ENCODE results near the gene SCFD2. TPM values are rescaled to one million over a fixed set of nuclear protein-coding genes. Genes with fewer than 3 reads are reported as not detected.

The SCFD2 gene
- total and polyA plus RNA-seq, 4 donors = 5.2 to 28.7 (median 16.4) TPM

DNA sequence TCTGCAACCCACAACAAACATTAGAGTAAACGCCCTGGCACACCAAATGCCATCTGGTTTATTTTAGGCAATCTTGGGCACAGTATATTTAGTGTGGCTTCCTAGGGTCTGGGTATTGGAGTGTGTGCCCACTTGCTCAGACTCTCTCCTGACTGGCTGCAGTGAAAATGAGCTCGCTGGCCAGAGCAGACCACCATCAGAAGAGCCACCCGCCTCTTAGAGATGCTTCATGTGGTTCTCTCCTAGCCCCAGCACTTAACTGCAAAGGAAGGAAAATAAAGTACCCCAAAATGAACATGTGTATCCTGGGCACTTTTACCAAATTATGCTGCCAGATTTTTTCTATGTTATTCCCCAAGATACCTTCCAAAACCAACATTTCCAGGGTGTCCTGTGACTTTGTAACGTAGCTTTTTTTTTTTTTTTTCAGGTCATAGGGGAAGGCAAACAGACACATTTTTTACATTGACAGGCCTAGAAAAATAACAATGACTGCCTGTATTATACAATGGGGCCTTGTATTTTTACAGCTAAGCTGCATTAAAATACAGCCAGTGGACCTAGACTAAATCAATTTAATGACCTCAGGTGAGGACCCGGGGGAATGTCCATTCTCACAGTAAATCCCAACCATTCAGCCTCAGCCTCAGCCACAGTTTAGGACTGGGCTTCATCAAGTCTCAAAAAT is 310.0 kb downstream of the SCFD2 start:
- H3K27me3 ChIP-seq (ENCODE audit: control insufficient read depth in 3 of 3, insufficient read depth in 3 of 3, low read length in 2 of 3) = no peaks in the 10 kb centered on the region
- H3K36me3 ChIP-seq (ENCODE audit: control insufficient read depth in 4 of 4, insufficient read depth in 4 of 4, low read length in 4 of 4) = no peaks in the 10 kb centered on the region
- TF ChIP-seq, protein P1, sequence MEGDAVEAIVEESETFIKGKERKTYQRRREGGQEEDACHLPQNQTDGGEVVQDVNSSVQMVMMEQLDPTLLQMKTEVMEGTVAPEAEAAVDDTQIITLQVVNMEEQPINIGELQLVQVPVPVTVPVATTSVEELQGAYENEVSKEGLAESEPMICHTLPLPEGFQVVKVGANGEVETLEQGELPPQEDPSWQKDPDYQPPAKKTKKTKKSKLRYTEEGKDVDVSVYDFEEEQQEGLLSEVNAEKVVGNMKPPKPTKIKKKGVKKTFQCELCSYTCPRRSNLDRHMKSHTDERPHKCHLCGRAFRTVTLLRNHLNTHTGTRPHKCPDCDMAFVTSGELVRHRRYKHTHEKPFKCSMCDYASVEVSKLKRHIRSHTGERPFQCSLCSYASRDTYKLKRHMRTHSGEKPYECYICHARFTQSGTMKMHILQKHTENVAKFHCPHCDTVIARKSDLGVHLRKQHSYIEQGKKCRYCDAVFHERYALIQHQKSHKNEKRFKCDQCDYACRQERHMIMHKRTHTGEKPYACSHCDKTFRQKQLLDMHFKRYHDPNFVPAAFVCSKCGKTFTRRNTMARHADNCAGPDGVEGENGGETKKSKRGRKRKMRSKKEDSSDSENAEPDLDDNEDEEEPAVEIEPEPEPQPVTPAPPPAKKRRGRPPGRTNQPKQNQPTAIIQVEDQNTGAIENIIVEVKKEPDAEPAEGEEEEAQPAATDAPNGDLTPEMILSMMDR (IDR thresholded peaks at IDR 0.05; ENCODE audit: control extremely low read depth, extremely low read depth) = no peak
- 86 to 91% methylated on average over 5 of the region's 5 CpGs for WGBS, 2 donors
- DNase-seq = no peak
- H3K9me3 ChIP-seq (ENCODE audit: control insufficient read depth in 4 of 4, insufficient read depth in 3 of 4, low read length in 3 of 4) = no peaks in the 10 kb centered on the region
- no peak overlapping the region for H3K9ac ChIP-seq (ENCODE audit: insufficient read depth in 1 of 2, low read length in 2 of 2)
- ATAC-seq (ENCODE audit: insufficient read depth, low FRiP score) = no peak
- H3K4me1 ChIP-seq (ENCODE audit: control insufficient read depth in 5 of 5, insufficient read depth in 5 of 5, low read length in 5 of 5) = peaks cover 0 to 4% (median 0%) of the 10 kb centered on the region in 5 donors
- H3K4me3 ChIP-seq = no peak overlapping the region
- H3K27ac ChIP-seq (ENCODE audit: low read depth in 1 of 2, low read length in 1 of 2) = no peak overlapping the region

DNA sequence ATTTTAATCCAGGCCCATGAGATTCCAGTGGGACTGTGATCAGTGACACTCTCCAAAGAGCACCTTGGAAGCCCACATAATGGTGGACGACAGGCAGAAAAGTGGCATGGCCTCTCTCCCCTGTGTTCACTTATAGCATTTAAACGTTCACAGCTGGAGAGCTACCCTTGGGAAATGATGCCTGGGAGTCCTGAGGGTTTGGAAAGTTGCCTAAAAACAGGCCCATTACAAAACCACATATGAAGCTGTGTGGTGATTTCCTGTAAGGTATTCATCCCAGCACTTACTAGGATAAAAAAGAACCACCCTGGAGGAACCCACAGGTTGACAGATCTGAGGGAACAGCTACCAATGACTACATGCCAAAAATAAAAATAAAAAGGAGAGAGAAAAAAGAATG is 310.6 kb downstream of the SCFD2 start:
- Histone ChIP-seq H3K27me3 (ENCODE audit: control insufficient read depth in 3 of 3, insufficient read depth in 3 of 3, low read length in 2 of 3) (no peaks in the 10 kb centered on the region), H3K9me3 (ENCODE audit: control insufficient read depth in 4 of 4, insufficient read depth in 3 of 4, low read length in 3 of 4) (no peaks in the 10 kb centered on the region), H3K27ac (ENCODE audit: low read depth in 1 of 2, low read length in 1 of 2) (no peak overlapping the region), H3K9ac (ENCODE audit: insufficient read depth in 1 of 2, low read length in 2 of 2) (no peak overlapping the region), H3K4me3 (no peak overlapping the region), H3K4me1 (ENCODE audit: control insufficient read depth in 5 of 5, insufficient read depth in 5 of 5, low read length in 5 of 5) (peaks cover 0 to 6% (median 2%) of the 10 kb centered on the region in 5 donors), H3K36me3 (ENCODE audit: control insufficient read depth in 4 of 4, insufficient read depth in 4 of 4, low read length in 4 of 4) (no peaks in the 10 kb centered on the region)
- no peak for ATAC-seq (ENCODE audit: insufficient read depth, low FRiP score)
- TF ChIP-seq, protein P1 (IDR thresholded peaks at IDR 0.05; ENCODE audit: control extremely low read depth, extremely low read depth) = no peak
- WGBS, 2 donors = 50 to 63% methylated on average over 2 of the region's 2 CpGs
- DNase-seq = peak in 2 of 3 donors; percentile 41 to 43

DNA sequence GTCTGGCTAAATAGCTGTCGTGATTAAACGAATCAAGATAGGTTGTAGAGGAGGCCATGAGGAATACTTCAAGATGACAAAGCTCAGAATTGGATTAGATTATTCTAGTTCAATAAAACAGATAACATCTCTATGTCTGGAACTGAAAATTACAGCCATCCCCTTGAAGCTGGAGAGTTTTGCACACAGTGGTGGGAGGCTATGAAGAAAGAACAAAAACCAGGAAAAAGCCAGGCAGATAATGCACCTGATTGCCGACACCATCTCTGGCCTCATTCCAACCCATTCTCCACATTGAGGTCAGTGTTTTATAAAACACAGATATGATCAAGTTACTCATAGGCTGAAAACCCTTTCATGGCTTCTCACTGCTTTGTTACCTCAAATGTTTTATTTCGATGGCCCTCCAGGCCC is 315.5 kb downstream of the SCFD2 start:
- Histone ChIP-seq H3K36me3 (ENCODE audit: control insufficient read depth in 4 of 4, insufficient read depth in 4 of 4, low read length in 4 of 4) (no peaks in the 10 kb centered on the region), H3K27ac (ENCODE audit: low read depth in 1 of 2, low read length in 1 of 2) (no peak overlapping the region), H3K27me3 (ENCODE audit: control insufficient read depth in 3 of 3, insufficient read depth in 3 of 3, low read length in 2 of 3) (no peaks in the 10 kb centered on the region), H3K4me1 (ENCODE audit: control insufficient read depth in 5 of 5, insufficient read depth in 5 of 5, low read length in 5 of 5) (peaks cover 0 to 7% (median 2%) of the 10 kb centered on the region in 5 donors), H3K4me3 (no peak overlapping the region), H3K9ac (ENCODE audit: insufficient read depth in 1 of 2, low read length in 2 of 2) (no peak overlapping the region), H3K9me3 (ENCODE audit: control insufficient read depth in 4 of 4, insufficient read depth in 3 of 4, low read length in 3 of 4) (no peaks in the 10 kb centered on the region)
- 68 to 81% methylated on average over 4 of the region's 4 CpGs for WGBS, 2 donors
- DNase-seq (no peak), ATAC-seq (ENCODE audit: insufficient read depth, low FRiP score) (no peak)
- TF ChIP-seq, protein P1 (IDR thresholded peaks at IDR 0.05; ENCODE audit: control extremely low read depth, extremely low read depth) = no peak

Data from lung (tissue), 12 donors.